ENCODE data around the gene TNPO3.

The TNPO3 gene

DNA sequence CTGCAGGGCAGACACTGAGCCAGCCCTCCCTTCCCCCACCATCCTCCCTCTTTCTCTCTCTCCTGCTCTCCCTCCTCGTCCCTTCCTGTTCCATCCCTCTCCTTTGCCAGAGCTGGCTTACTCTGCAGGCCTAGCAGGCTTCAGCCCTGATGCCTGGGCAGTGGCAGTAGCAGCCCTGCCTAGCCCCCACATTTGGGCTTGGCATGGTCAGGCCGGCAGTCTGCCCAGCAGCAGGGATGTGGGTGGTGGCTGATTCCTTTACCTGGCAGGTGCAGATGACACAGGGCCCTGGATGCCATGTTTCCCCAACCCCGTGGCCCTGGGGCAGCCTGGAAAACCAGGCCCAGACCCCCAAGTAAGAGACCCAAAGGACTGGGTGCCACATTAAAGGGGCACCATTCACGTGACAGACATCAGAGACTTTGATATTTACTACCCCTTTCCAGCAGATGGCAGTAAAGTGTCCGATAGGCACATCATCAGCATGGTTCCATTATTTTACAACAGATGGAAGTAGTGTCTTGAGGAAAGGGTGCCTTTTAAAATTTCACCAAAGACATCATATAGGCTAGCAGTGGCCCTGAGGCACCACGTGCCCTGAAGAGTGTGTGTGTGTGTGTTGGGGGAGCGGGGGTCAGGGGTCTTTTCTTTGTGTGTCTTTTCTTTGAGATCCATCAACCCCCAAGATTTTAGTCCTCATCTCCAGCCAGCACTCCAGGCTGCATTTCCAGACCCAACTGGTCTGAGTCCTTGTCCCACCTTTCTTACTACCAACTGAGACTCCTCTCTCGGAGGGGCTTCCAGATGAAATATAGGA is 150.3 kb downstream of the TNPO3 start:
- DNase-seq = no peak

Measured in NCI-H1417 treated with DMSO at 0.1 percent for 48 hours (cell line).